GM18505 (cell line): ENCODE measurements around the gene COL5A2.
A peak's percentile ranks its signal among the peaks of the same experiment; 100 is the strongest.

ENCODE experiments used
- ATAC-seq: cut with Tn5 transposase; IDR thresholded peaks from one replicate; pipeline ENCODE4 v1.9.1; 2021; ENCODE audit not compliant: unreplicated experiment
- POLR2A ChIP-seq: IDR thresholded peaks from 4 replicates; pipeline ENCODE4 v1.6.1; 2011; ENCODE audit warnings: borderline replicate concordance; ENCODE audit not compliant: insufficient read depth, insufficient read length; ENCODE audit errors: extremely low read depth

Gene COL5A2

GRCh38 chr2:189146553-189146952, 33.0 kb downstream of the COL5A2 start:
- no peak for ATAC-seq
- TF ChIP-seq POLR2A = no peak

GRCh38 chr2:189144700-189145211, 34.8 kb downstream of the COL5A2 start:
- ATAC-seq = no peak
- no peak for TF ChIP-seq POLR2A

DNA sequence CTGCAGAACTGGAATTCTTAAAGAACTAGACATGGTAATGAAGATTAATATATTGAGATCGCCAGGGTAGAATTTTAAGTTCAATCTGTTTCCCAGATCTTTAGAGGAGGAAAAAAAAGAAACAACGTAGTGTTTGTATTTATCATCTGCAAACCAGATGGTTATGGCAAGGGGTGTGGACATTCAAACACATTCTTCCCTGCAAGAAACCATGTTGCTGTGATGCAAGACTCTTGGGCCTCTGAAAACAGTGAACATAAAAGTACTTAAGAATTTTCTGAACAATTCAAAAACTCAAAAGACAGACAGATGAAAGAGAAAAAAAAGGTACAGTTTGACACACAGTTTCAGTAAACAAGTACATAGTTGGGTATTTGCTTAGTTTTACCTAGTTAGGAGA, 35.6 kb downstream of the COL5A2 start:
- no peak for ATAC-seq
- TF ChIP-seq POLR2A = no peak

GRCh38 chr2:189142893-189143759, 36.4 kb downstream of the COL5A2 start:
- TF ChIP-seq POLR2A = no peak
- peak; percentile 99 for ATAC-seq

GRCh38 chr2:189138800-189139199, 40.8 kb downstream of the COL5A2 start:
- no peak for ATAC-seq
- TF ChIP-seq POLR2A = no peak

GRCh38 chr2:189137519-189137918, 42.0 kb downstream of the COL5A2 start:
- TF ChIP-seq POLR2A = no peak
- ATAC-seq = no peak

DNA sequence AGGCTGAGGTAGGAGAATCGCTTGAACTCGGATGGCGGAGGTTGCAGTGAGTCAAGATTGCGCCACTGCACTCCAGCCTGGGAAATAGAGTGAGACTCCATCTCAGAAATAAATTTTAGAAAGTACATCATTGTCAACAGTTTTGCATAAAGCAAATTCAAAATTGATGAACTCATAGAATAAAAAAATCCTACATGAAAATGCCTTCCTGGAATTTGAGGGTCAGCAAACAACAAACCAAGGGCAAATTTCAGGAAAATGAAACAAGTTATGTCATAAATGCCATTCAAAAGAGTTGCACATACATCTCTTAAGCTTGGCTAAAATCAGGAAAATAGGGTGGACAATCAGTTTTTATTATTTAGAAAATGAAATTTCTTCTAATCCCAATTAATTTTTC, 45.1 kb downstream of the COL5A2 start:
- no peak for ATAC-seq
- TF ChIP-seq POLR2A = no peak

GRCh38 chr2:189131991-189132390, 47.6 kb downstream of the COL5A2 start:
- no peak for ATAC-seq
- TF ChIP-seq POLR2A = no peak

GRCh38 chr2:189129971-189130370, 49.6 kb downstream of the COL5A2 start:
- ATAC-seq = no peak
- TF ChIP-seq POLR2A = no peak

GRCh38 chr2:189128970-189129369, 50.6 kb downstream of the COL5A2 start:
- no peak for ATAC-seq
- no peak for TF ChIP-seq POLR2A

DNA sequence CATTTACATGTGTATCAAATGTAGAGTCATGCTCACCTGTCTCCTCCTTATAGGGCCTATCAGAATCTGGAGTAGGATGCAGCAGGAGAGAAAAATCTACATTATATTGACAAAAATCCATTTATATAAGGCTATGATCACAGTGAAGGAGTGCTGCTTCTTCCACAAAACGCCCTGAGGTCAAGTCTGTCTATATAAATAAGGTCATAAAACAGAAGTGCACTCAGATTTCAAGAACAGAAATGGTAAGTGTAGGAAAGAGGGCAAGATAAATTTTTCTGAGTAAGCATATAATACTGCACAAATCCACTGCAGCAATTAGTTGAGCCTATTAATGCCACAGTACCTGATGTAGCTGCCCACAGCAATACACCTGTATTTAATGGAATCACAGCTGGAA, 51.8 kb downstream of the COL5A2 start:
- TF ChIP-seq POLR2A = no peak
- ATAC-seq = no peak

DNA sequence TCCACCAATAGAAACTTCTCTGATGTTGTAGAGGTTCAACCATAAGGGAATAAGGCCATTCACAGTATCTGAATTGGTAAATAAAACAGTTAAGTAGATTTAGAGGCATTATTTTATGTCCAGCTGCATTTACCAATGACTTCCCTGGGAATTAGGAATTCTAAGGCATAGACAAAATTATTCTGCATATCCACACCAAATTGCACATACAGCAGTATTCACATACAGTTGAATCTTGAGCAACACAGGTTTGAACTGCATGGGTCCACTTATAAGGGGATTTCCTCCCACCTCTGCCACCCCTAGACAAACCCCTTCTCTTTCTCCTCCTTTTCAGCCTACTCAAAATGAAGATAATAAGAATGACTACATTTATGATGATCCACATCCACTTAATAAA, 54.4 kb downstream of the COL5A2 start:
- TF ChIP-seq POLR2A = no peak
- ATAC-seq = no peak

DNA sequence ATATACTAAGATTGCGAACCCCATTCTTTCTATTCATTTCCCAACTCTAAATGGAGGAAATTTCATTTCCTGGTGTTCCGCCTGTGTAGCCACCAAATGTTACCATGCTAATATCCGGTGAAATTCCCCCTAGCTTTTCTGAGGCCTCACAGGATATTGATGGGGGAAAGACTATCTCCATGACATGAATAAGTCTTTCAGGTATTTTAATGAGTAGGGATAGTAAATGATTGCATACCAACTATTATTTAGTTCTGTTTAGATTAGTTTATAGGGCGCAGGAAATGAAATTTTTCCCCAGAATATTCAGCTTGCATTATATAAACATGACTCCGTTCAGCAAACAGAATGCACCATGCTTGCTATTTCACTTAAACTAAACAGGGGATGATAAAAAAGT, 55.4 kb downstream of the COL5A2 start:
- no peak for TF ChIP-seq POLR2A
- no peak for ATAC-seq

- no peak for ATAC-seq
- no peak for TF ChIP-seq POLR2A
Observed at GRCh38 chr2:189118386-189118785, 61.2 kb downstream of the COL5A2 start.
